Esophagus squamous epithelium (tissue), 4 donors: Measurements from ENCODE around the gene ZDHHC20.

ENCODE experiments used
- POLR2A ChIP-seq, 4 donors: fragments of 450-650 bp; IDR thresholded peaks; one replicate each; pipeline ENCODE4 v1.6.1; 2017; ENCODE audit warnings: antibody characterized with exemption in 4 of 4, mild to moderate bottlenecking in 4 of 4, moderate library complexity in 3 of 4
- TF ChIP-seq, protein P1 (sequence below), 6 experiments: fragments of 450-650 bp in 4 of 6; fragments of 200-600 bp in 2 of 6; sonication (generic) in 2 of 6; IDR thresholded peaks; one replicate each; pipeline ENCODE4 v1.5.1; 2016 to 2019; ENCODE audit warnings: antibody characterized with exemption in 6 of 6, mild to moderate bottlenecking in 4 of 6, moderate library complexity in 4 of 6

GRCh38 chr13:21360463-21360862 lies 98.6 kb downstream of the ZDHHC20 start:
- TF ChIP-seq, protein P1, sequence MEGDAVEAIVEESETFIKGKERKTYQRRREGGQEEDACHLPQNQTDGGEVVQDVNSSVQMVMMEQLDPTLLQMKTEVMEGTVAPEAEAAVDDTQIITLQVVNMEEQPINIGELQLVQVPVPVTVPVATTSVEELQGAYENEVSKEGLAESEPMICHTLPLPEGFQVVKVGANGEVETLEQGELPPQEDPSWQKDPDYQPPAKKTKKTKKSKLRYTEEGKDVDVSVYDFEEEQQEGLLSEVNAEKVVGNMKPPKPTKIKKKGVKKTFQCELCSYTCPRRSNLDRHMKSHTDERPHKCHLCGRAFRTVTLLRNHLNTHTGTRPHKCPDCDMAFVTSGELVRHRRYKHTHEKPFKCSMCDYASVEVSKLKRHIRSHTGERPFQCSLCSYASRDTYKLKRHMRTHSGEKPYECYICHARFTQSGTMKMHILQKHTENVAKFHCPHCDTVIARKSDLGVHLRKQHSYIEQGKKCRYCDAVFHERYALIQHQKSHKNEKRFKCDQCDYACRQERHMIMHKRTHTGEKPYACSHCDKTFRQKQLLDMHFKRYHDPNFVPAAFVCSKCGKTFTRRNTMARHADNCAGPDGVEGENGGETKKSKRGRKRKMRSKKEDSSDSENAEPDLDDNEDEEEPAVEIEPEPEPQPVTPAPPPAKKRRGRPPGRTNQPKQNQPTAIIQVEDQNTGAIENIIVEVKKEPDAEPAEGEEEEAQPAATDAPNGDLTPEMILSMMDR (IDR thresholded peaks at IDR 0.05), result no peak
- TF ChIP-seq POLR2A (IDR thresholded peaks at IDR 0.05), result no peak
